Uterus (tissue), 4 donors: ENCODE results near the gene PEX11B. TPM values are rescaled to one million over a fixed set of nuclear protein-coding genes. Genes with fewer than 3 reads are reported as not detected.

Experiments
- DNase-seq, 2 donors: peaks; one replicate each; pipeline ENCODE4 v3.0.0-alpha.2; 2019 to 2020
- H3K27ac ChIP-seq, 2 donors: fragments of 200-600 bp; sonication (generic); 1 replicate in 1 of 2; 2 replicates in 1 of 2; pipeline ENCODE4 v1.5.1; 2016 to 2018
- H3K27me3 ChIP-seq, 2 donors: fragments of 200-600 bp; sonication (generic); one replicate each; pipeline ENCODE4 v1.5.1; 2018 to 2019; ENCODE audit warnings: control low read depth in 1 of 2
- H3K36me3 ChIP-seq, 2 donors: fragments of 200-600 bp; sonication (generic); one replicate each; pipeline ENCODE4 v1.5.1; 2019; ENCODE audit warnings: control low read depth in 1 of 2
- H3K4me1 ChIP-seq, 2 donors: fragments of 200-600 bp; sonication (generic); one replicate each; pipeline ENCODE4 v1.5.1; 2018 to 2019; ENCODE audit warnings: control low read depth in 1 of 2
- H3K4me3 ChIP-seq, 2 donors: fragments of 200-600 bp; sonication (generic); 1 replicate in 1 of 2; 2 replicates in 1 of 2; pipeline ENCODE4 v1.5.1; 2018 to 2019; ENCODE audit warnings: mild to moderate bottlenecking in 1 of 2
- H3K9me3 ChIP-seq, 2 donors: fragments of 200-600 bp; sonication (generic); one replicate each; pipeline ENCODE4 v1.5.1; 2019; ENCODE audit warnings: control low read depth in 1 of 2
- POLR2A ChIP-seq, 2 donors: fragments of 450-650 bp; IDR thresholded peaks; one replicate each; pipeline ENCODE4 v1.6.1; 2016; ENCODE audit warnings: antibody characterized with exemption in 2 of 2, mild to moderate bottlenecking in 1 of 2, moderate library complexity in 1 of 2
- intact Hi-C: fragments of 100-400 bp; cut with DNase I; formaldehyde crosslinking; loops from one replicate; pipeline ENCODE4 v1.15.1; 2023; ENCODE audit warnings: low total_unique reads
- total RNA-seq, 4 donors: library from RNA; depleted of rRNA in 3 of 4; stranded (reverse); fragments of >200 nt in 3 of 4; gene quantifications; one replicate each; pipeline versions ENCODE4 v1.1.0 to v1.2.4, GENCODE V29; 2014 to 2023
- TF ChIP-seq, protein P1 (sequence below), 4 experiments: fragments of 200-600 bp in 2 of 4; fragments of 450-650 bp in 2 of 4; sonication (generic) in 2 of 4; IDR thresholded peaks; one replicate each; pipeline ENCODE4 v1.5.1; 2016 to 2019; ENCODE audit warnings: antibody characterized with exemption in 4 of 4, mild to moderate bottlenecking in 2 of 4, moderate library complexity in 1 of 4
- donor health status: DM: yes; HTN: yes; CAD: no.

Gene PEX11B
- total RNA-seq, 4 donors from 2014 or later: 26.1 to 46.3 (median 36.0) TPM

- Histone ChIP-seq H3K4me3 (no peak overlapping the region), H3K27ac (no peak overlapping the region), H3K27me3 (no peaks in the 10 kb centered on the region), H3K36me3 (no peaks in the 10 kb centered on the region), H3K9me3 (no peaks in the 10 kb centered on the region), H3K4me1 (peaks cover 0 to 5% of the 10 kb centered on the region in 2 donors)
- DNase-seq: no peak
- intact Hi-C loops: no loop called here
- TF ChIP-seq, protein P1, sequence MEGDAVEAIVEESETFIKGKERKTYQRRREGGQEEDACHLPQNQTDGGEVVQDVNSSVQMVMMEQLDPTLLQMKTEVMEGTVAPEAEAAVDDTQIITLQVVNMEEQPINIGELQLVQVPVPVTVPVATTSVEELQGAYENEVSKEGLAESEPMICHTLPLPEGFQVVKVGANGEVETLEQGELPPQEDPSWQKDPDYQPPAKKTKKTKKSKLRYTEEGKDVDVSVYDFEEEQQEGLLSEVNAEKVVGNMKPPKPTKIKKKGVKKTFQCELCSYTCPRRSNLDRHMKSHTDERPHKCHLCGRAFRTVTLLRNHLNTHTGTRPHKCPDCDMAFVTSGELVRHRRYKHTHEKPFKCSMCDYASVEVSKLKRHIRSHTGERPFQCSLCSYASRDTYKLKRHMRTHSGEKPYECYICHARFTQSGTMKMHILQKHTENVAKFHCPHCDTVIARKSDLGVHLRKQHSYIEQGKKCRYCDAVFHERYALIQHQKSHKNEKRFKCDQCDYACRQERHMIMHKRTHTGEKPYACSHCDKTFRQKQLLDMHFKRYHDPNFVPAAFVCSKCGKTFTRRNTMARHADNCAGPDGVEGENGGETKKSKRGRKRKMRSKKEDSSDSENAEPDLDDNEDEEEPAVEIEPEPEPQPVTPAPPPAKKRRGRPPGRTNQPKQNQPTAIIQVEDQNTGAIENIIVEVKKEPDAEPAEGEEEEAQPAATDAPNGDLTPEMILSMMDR (IDR thresholded peaks at IDR 0.05): no peak
- no peak for TF ChIP-seq POLR2A (IDR thresholded peaks at IDR 0.05)
These were observed 6.3 kb downstream of the PEX11B start for GRCh38 chr1:145912128-145912641.

- no peaks in the 10 kb centered on the region for H3K36me3 ChIP-seq
- no peak overlapping the region for H3K4me3 ChIP-seq
- peak overlapping the region in 1 of 2 donors; percentile 37 for H3K27ac ChIP-seq
- no peak for DNase-seq
- H3K4me1 ChIP-seq: no peaks in the 10 kb centered on the region
- no peaks in the 10 kb centered on the region for H3K27me3 ChIP-seq
- intact Hi-C loops: no loop called here
- no peaks in the 10 kb centered on the region for H3K9me3 ChIP-seq
- no peak for TF ChIP-seq POLR2A (IDR thresholded peaks at IDR 0.05)
- TF ChIP-seq, protein P1 (IDR thresholded peaks at IDR 0.05): no peak
These were observed 9.9 kb downstream of the PEX11B start for GRCh38 chr1:145908653-145909052.

DNA sequence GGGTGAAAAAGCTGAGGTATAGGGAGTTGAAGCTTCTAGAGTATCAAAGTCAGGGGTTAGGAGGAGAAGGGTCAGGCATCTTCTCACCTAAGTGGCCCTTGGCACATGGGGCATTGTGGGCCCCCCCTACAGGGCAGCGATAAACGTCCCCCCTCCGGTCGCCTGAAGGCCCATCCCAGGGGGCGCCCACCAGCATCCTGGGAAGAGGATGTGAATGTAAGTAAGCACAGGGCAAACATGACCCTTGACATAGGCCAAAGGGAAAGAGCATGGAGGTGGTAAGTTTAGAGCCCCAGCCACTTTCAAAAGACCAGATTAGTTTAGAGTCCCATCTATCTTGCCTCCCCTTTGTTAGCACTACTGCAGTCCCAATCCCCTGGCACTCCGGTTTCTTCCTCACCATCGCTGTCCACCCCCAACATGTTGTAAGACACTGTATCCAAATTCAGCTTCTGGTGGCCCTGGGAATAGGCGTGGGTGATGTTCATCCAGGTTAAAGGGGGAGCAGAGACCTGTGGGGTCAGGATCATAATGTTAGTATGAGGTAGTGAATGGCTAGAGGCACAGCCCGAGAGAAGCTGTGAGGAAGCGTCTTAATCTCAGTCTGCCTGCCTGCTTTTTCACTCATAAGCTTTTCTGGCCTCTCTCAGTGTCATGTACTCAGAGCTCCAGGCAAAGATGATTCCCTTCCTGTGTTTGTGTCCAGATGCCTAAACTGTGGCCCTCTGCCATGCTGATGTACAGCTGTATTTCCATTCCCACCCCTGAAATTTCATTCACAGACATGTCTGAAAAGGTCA is 11.4 kb downstream of the PEX11B start:
- H3K4me3 ChIP-seq: no peak overlapping the region
- intact Hi-C loops: no loop called here
- no peaks in the 10 kb centered on the region for H3K9me3 ChIP-seq
- DNase-seq: no peak
- no peaks in the 10 kb centered on the region for H3K27me3 ChIP-seq
- no peak overlapping the region for H3K27ac ChIP-seq
- no peaks in the 10 kb centered on the region for H3K4me1 ChIP-seq
- TF ChIP-seq POLR2A (IDR thresholded peaks at IDR 0.05): no peak
- TF ChIP-seq, protein P1 (IDR thresholded peaks at IDR 0.05): no peak
- no peaks in the 10 kb centered on the region for H3K36me3 ChIP-seq

DNA sequence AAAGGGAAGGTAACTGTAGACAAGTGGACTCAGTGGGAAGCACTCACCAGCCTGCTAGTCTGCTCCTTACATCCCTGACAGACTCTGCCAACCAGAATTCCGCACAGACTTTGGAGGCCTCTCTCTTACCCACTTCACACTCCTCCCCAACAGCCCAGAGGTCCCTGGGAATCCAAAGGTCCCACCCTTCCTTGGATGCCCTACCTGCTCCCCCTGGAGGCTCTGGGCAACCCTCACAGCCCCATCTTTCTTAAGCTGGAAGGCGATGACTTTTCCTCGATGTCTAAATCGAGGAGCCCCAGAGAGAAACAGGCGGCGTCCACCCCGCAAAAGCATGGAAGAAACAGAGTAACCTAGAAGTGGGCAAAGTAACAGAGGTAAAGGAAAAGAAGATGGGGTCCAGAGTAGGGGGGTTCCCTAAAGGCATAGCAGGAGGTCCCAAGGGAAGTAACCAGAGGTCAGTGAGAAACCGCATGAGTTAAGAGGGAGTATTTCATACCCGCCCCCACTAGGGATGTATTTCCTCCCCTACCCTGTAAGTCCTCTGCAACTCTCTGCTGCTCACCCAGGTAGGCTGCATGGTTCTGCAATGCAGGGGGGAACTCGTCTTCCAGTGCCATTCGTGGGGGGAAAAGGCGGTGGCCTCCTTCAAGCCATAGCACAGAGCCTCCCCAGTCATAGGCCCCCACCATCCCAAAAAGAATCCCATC is 17.1 kb downstream of the PEX11B start:
- Histone ChIP-seq H3K36me3 (no peaks in the 10 kb centered on the region), H3K4me3 (no peak overlapping the region), H3K4me1 (no peaks in the 10 kb centered on the region), H3K9me3 (no peaks in the 10 kb centered on the region), H3K27me3 (no peaks in the 10 kb centered on the region), H3K27ac (no peak overlapping the region)
- intact Hi-C loops: no loop called here
- TF ChIP-seq, protein P1 (IDR thresholded peaks at IDR 0.05): no peak
- no peak for TF ChIP-seq POLR2A (IDR thresholded peaks at IDR 0.05)
- DNase-seq: no peak

DNA sequence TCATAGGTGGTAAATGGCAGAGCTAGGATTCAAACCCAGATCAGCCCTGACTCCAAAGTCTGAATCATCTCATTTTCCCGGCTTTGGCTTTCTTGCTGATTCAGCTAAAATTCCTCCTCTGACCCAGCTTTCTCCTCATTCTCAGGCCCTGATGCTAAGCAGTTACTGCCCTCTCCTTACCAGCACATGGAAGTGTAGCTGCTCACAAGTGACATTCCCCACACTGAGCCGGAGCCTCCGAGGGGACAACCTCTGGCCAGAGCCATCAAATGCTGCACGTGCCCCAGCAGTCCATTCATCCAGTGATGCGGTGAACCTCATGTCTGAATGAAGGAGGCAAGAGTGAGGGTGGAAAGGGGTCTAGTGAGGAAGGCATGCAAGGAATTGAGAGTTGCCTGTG is 19.8 kb downstream of the PEX11B start:
- no peaks in the 10 kb centered on the region for H3K27me3 ChIP-seq

More for the DNA sequence above, 19.8 kb downstream of the PEX11B start:
- TF ChIP-seq, protein P1 (IDR thresholded peaks at IDR 0.05): no peak
- no peak for TF ChIP-seq POLR2A (IDR thresholded peaks at IDR 0.05)
- Histone ChIP-seq H3K9me3 (no peaks in the 10 kb centered on the region), H3K36me3 (no peaks in the 10 kb centered on the region), H3K4me3 (no peak overlapping the region), H3K27ac (no peak overlapping the region), H3K4me1 (no peaks in the 10 kb centered on the region)
- intact Hi-C loops: loop anchor here (10.0 kb wide), 1 partner anchor 116 kb away; no protein-coding TSS in a partner anchor
- no peak for DNase-seq
